ENCODE data around the gene PDK2.

PDK2 gene

DNA sequence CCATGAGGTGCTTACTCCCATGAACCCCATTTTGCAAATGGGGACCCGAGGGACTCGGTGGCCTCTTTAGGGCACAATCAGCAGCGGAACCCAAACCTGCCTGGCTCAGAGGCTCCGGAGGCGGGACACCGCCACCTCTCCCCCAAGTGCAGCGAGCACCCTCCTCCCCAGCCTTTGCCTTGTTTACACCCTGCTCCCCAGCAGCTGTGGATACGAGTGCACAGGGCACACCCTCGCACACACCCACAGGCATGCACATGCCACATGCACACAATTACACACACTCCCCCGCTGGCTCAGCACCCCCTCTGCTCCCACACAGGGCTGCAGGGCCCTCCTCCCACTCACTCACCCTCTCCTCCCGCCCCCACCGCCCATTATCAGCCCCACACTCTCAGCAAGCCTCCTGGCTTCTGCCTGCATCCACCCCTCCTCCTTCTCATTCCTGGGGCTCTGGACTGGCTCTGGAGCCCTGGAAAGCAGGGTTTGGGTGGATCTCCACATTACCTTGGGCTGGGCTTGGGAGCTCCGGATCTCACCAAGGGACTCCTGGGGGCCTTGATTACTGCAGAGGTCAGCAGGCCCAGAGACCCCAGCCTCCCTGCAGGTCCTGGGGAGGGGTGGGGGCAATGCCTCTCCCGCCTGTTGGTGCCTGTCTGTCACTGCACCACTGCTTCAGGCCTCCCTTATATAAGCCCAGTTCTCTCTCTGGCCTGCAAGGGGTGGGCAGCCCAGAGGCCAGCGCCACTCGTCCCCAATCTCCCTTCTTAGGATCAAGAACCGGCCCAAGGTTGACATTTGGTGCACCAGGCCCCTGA is 6.4 kb downstream of the PDK2 start:
- Histone ChIP-seq H3K4me1 (ENCODE audit: insufficient read depth, low read length) (peaks cover 22% of the 10 kb centered on the region), H3K27me3 (ENCODE audit: insufficient read depth, low read length) (no peaks in the 10 kb centered on the region), H3K9me3 (ENCODE audit: low read length) (no peaks in the 10 kb centered on the region)

DNA sequence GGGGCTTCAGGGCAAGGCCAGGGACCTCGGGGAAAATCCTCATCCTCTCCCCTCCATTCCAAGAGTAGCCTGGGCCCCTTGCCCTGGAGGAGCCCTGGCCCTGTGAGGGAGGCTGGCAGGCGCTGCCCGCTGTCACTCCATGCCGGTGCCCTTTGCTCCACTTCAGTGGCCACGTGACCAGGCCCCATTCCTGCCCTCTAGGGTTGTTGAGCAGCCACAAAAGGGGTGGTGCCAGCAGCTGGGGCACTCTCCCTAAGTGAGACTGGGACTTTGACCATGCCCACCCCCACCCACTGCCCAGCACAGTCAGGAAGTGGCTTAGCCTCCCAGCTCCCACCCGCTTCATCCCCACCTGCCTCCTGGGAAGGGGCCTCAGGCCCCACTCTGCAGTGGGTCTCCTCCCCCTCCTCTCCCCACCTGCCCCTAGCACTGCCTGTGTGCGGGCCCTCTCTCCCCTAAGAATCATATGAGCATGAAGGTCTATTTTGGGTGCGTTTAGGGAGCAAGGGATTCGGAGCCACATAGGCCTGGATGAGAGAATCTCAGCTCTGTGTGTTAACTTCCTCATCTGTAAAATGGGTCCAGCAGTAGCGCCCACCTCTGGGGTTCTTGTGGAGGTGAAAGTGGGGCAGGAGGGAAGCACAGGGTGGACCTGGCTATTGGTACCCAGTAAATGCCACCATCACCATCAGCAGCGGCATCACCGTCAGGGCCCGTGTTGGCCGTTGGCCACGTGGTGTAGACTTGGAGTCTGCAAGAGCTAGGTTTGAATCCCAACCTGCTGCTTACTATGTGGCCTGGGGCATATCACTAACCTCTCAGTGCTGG is 7.2 kb downstream of the PDK2 start:
- Histone ChIP-seq H3K4me3 (ENCODE audit: low read length) (no peak overlapping the region), H3K27me3 (ENCODE audit: insufficient read depth, low read length) (no peaks in the 10 kb centered on the region), H3K9me3 (ENCODE audit: low read length) (no peaks in the 10 kb centered on the region), H2AFZ (ENCODE audit: low read depth, low read length) (no peak overlapping the region), H3K36me3 (ENCODE audit: insufficient read depth, low read length) (no peaks in the 10 kb centered on the region), H3K4me1 (ENCODE audit: insufficient read depth, low read length) (peaks cover 22% of the 10 kb centered on the region)

More for the DNA sequence above, 6.4 kb downstream of the PDK2 start:
- H2AFZ ChIP-seq (ENCODE audit: low read depth, low read length) = no peak overlapping the region
- H3K36me3 ChIP-seq (ENCODE audit: insufficient read depth, low read length) = no peaks in the 10 kb centered on the region
- H3K4me3 ChIP-seq (ENCODE audit: low read length) = no peak overlapping the region

DNA sequence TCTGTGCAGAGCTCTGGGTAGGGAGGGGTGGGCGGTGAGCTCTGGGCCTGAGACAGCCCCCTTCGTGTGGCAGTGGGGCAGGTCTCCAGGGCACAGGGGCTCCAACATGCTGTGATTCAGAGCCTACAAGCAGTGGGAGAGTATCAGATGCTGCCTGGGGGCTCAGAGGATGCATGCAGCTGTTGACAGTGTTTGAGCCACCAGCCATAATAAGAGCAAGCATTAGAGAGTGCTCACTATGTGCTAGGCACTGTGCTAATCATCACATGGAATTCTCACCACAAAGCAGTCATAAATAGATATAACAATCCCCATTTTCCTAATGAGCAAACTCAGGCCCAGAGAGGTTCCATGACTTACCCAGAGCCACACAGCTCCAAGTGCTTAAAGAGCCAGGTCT is 8.1 kb downstream of the PDK2 start:
- no peaks in the 10 kb centered on the region for H3K27me3 ChIP-seq (ENCODE audit: insufficient read depth, low read length)
- H3K4me1 ChIP-seq (ENCODE audit: insufficient read depth, low read length) = peaks cover 22% of the 10 kb centered on the region
- H2AFZ ChIP-seq (ENCODE audit: low read depth, low read length) = no peak overlapping the region
- no peaks in the 10 kb centered on the region for H3K9me3 ChIP-seq (ENCODE audit: low read length)
- H3K36me3 ChIP-seq (ENCODE audit: insufficient read depth, low read length) = peaks cover 5% of the 10 kb centered on the region
- no peak overlapping the region for H3K4me3 ChIP-seq (ENCODE audit: low read length)

DNA sequence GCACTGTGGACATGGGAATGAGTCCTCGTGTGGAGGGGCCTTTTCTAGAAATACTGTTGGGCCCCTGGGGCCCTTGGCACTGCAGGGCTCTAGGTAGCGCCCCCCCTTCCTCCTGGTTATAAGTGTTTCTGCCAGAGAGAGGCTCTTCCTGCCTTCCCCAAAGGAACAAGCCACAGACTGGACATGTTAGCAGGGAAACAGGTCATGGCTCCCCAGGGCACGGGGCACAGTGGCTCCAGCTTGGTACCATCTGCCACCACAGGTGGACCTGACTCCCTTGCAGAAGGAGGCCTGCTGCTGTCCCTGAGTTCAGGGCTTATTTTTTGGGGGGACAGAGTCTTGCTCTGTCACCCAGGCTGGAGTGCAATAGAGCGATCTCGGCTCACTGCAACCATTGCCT is 8.8 kb downstream of the PDK2 start:
- Histone ChIP-seq H3K27me3 (ENCODE audit: insufficient read depth, low read length) (no peaks in the 10 kb centered on the region), H3K9me3 (ENCODE audit: low read length) (no peaks in the 10 kb centered on the region), H3K36me3 (ENCODE audit: insufficient read depth, low read length) (peaks cover 9% of the 10 kb centered on the region), H3K4me3 (ENCODE audit: low read length) (no peak overlapping the region), H3K4me1 (ENCODE audit: insufficient read depth, low read length) (peaks cover 22% of the 10 kb centered on the region), H2AFZ (ENCODE audit: low read depth, low read length) (no peak overlapping the region)

DNA sequence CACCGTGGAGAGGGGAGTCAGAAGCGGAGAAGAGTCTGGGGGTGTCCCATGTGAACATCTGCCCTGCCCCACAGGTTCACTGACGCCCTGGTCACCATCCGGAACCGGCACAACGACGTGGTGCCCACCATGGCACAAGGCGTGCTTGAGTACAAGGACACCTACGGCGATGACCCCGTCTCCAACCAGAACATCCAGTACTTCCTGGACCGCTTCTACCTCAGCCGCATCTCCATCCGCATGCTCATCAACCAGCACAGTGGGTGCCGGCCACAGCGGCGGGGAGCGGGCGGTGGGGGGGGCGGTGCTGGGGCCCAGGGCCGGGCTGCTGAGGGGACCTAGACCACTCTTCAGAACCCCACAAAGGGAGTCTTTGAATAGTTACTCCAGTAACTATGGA is 10.7 kb downstream of the PDK2 start:
- H3K4me3 ChIP-seq (ENCODE audit: low read length) = no peak overlapping the region

DNA sequence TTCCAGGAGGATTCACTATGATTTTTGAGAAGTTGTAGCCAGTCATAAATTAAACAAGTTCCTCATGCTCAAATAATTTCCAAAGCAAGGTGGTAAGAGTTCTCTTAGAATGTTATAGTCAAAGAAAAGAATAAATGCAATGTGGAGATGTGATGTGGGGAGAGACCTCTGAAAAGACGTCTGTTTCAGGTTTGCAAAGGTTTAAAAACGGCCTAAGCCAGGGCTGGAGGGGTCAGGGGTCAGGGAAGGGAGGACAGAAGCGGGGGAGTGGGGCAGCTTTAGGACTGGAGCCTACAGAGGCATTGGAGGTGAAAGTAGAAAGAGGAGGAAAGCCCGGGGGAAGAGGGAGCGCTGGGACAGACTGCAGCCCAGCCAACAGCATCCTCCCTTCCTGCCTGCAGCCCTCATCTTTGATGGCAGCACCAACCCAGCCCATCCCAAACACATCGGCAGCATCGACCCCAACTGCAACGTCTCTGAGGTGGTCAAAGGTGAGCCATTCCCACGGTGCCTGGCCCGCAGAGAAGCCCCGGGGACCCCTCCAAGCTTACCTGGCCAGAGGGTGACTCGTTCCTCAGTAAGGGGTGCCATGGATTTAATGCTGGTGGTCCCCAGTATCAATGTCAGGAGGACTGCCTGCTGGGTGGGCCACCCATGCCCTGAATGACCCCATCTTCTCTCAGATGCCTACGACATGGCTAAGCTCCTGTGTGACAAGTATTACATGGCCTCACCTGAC is 11.4 kb downstream of the PDK2 start:
- H3K27me3 ChIP-seq (ENCODE audit: insufficient read depth, low read length) = no peaks in the 10 kb centered on the region
- no peaks in the 10 kb centered on the region for H3K9me3 ChIP-seq (ENCODE audit: low read length)
- no peak overlapping the region for H3K4me3 ChIP-seq (ENCODE audit: low read length)
- H3K36me3 ChIP-seq (ENCODE audit: insufficient read depth, low read length) = peaks cover 18% of the 10 kb centered on the region
- no peak overlapping the region for H2AFZ ChIP-seq (ENCODE audit: low read depth, low read length)
- H3K4me1 ChIP-seq (ENCODE audit: insufficient read depth, low read length) = peaks cover 22% of the 10 kb centered on the region

More for the DNA sequence above, 10.7 kb downstream of the PDK2 start:
- peaks cover 18% of the 10 kb centered on the region for H3K36me3 ChIP-seq (ENCODE audit: insufficient read depth, low read length)
- H3K4me1 ChIP-seq (ENCODE audit: insufficient read depth, low read length) = peaks cover 22% of the 10 kb centered on the region
- no peak overlapping the region for H2AFZ ChIP-seq (ENCODE audit: low read depth, low read length)
- no peaks in the 10 kb centered on the region for H3K9me3 ChIP-seq (ENCODE audit: low read length)
- no peaks in the 10 kb centered on the region for H3K27me3 ChIP-seq (ENCODE audit: insufficient read depth, low read length)

DNA sequence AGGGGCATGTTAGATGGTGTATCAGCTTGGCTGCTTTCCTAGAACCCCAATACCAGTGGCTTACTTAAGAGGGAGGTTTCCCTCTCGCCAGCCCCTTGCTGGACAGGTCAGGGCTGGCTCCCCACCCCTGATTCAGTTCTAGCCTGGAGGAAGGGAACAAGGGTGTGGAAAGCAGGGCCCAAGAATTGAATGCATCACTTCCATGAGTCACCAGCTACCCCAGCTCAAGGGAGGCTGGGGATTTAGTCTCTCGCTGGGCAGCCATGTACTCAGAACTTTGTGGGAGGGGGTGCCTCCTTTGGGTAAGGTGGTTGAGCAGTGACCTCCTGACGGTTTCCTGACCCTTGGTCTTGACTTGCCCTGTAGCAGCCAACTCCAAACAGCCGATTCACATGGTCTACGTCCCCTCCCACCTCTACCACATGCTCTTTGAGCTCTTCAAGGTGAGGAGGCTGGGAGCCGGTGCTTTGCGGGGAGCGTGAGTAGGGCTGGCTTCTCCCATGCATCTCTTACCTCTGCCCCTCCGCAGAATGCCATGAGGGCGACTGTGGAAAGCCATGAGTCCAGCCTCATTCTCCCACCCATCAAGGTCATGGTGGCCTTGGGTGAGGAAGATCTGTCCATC is 12.8 kb downstream of the PDK2 start:
- Histone ChIP-seq H3K36me3 (ENCODE audit: insufficient read depth, low read length) (peaks cover 18% of the 10 kb centered on the region), H3K9me3 (ENCODE audit: low read length) (no peaks in the 10 kb centered on the region), H3K4me3 (ENCODE audit: low read length) (no peak overlapping the region), H3K4me1 (ENCODE audit: insufficient read depth, low read length) (peaks cover 23% of the 10 kb centered on the region), H2AFZ (ENCODE audit: low read depth, low read length) (no peak overlapping the region), H3K27me3 (ENCODE audit: insufficient read depth, low read length) (no peaks in the 10 kb centered on the region)

DNA sequence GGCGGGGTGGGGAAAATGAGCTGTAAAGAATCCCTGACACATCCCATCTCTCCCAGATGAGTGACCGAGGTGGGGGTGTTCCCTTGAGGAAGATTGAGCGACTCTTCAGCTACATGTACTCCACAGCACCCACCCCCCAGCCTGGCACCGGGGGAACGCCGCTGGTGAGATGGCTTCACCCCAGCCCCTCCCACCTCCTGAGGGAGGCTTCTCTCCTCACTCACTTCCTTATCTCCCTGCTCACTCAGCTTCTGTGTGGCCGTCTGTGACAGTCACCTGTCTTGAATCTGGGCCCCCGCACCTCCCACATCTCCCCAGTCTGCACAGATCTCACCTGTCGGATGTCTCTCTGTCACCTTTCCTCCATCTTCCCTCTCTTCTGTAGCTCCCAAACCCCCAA is 13.4 kb downstream of the PDK2 start:
- Histone ChIP-seq H3K36me3 (ENCODE audit: insufficient read depth, low read length) (peaks cover 18% of the 10 kb centered on the region), H3K4me3 (ENCODE audit: low read length) (no peak overlapping the region), H3K27me3 (ENCODE audit: insufficient read depth, low read length) (no peaks in the 10 kb centered on the region), H3K4me1 (ENCODE audit: insufficient read depth, low read length) (peaks cover 23% of the 10 kb centered on the region), H3K9me3 (ENCODE audit: low read length) (no peaks in the 10 kb centered on the region), H2AFZ (ENCODE audit: low read depth, low read length) (no peak overlapping the region)

DNA sequence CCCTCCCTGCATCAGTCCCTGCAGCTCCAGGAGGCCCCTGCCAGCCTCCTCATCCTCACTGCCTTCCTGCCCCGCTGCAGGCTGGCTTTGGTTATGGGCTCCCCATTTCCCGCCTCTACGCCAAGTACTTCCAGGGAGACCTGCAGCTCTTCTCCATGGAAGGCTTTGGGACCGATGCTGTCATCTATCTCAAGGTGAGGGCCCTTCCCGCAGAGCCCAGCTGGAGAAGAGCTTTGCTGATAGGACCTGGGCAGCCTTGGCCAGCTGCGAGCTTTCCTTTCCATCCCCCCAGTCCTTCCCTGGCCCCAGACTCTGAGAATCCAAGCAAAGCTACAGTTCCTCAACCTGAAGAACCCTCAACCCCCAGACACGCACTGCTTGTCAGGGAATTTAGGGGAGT is 14.1 kb downstream of the PDK2 start:
- no peak overlapping the region for H3K4me3 ChIP-seq (ENCODE audit: low read length)
- no peak overlapping the region for H2AFZ ChIP-seq (ENCODE audit: low read depth, low read length)
- no peaks in the 10 kb centered on the region for H3K9me3 ChIP-seq (ENCODE audit: low read length)
- H3K4me1 ChIP-seq (ENCODE audit: insufficient read depth, low read length) = peaks cover 23% of the 10 kb centered on the region
- H3K36me3 ChIP-seq (ENCODE audit: insufficient read depth, low read length) = peaks cover 18% of the 10 kb centered on the region
- no peaks in the 10 kb centered on the region for H3K27me3 ChIP-seq (ENCODE audit: insufficient read depth, low read length)

DNA sequence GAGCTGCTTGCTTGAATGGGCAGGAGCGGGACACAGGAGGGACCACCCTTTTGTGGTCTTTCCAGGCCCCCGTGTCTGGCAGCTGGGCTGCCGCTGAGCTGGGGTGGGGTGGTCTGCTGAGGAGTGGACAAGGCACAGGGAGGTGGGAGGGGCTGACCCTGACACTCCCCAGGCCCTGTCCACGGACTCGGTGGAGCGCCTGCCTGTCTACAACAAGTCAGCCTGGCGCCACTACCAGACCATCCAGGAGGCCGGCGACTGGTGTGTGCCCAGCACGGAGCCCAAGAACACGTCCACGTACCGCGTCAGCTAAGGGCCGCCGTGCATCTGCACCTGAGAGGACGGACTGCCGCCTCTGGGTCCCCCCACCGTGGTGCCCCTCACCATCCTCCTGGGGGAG is 14.6 kb downstream of the PDK2 start:
- Histone ChIP-seq H3K4me1 (ENCODE audit: insufficient read depth, low read length) (peaks cover 19% of the 10 kb centered on the region), H2AFZ (ENCODE audit: low read depth, low read length) (no peak overlapping the region), H3K9me3 (ENCODE audit: low read length) (no peaks in the 10 kb centered on the region), H3K4me3 (ENCODE audit: low read length) (no peak overlapping the region), H3K36me3 (ENCODE audit: insufficient read depth, low read length) (peaks cover 18% of the 10 kb centered on the region), H3K27me3 (ENCODE audit: insufficient read depth, low read length) (no peaks in the 10 kb centered on the region)

DNA sequence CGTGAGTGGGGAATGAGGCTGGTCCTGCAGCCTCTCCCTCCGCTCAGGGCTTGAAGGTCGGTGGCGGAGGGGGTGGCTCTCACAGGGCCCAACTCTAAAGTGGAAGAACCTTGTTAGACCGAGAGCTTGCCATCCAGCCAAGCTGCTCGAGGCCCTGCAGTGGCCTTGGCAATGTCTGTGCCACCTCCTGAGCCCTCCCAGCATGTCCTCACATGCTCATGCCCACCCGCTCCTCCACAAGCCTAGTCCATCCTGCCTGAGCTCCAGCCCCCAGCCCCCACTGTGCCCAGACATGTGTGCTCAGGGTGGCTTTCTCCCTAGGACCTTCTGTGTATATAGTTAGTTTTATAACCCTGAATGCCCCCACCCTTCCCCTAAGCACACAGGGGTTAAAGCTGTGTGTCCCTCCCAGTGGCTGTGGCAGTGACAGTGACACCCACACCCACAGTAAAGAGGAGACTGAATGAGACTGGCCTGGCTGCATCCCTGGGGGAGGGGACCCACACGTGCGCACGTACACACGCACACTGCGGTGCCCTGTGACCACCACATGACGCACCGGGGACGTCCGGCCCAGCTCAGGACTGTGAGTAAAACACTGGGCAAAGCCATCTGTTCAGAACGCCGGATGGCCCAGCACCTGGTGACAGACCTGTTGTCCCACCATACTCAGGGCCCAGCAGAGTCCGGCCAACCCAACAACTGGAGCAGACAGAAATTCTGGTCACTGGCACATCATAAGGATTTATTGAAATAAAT is 15.6 kb downstream of the PDK2 start:
- Histone ChIP-seq H3K36me3 (ENCODE audit: insufficient read depth, low read length) (peaks cover 18% of the 10 kb centered on the region), H3K4me1 (ENCODE audit: insufficient read depth, low read length) (peaks cover 15% of the 10 kb centered on the region), H3K27me3 (ENCODE audit: insufficient read depth, low read length) (no peaks in the 10 kb centered on the region), H3K9me3 (ENCODE audit: low read length) (no peaks in the 10 kb centered on the region), H3K4me3 (ENCODE audit: low read length) (no peak overlapping the region), H2AFZ (ENCODE audit: low read depth, low read length) (no peak overlapping the region)
